Neutrophil (primary cell): ENCODE data around the gene PCDHGA11.
"Not testable (repeated sequence)": the region's sequence is repeated elsewhere in the genome, so short reads cannot be mapped to it uniquely, and the experiment has no call there.

ENCODE experiments used
- H3K27ac ChIP-seq: fragments of 200-600 bp; sonication (generic); 2 replicates; pipeline ENCODE4 v1.5.1; 2016; ENCODE audit warnings: mild to moderate bottlenecking, moderate library complexity
- H3K27me3 ChIP-seq: fragments of 200-600 bp; sonication (generic); 2 replicates; pipeline ENCODE4 v1.6.0; 2016; ENCODE audit warnings: mild to moderate bottlenecking
- H3K36me3 ChIP-seq: fragments of 200-600 bp; sonication (generic); 2 replicates; pipeline ENCODE4 v1.5.1; 2017
- H3K4me1 ChIP-seq, 2 experiments: fragments of 200-600 bp in 1 of 2; sonication (generic) in 1 of 2; 1 replicate in 1 of 2; 2 replicates in 1 of 2; pipeline versions ENCODE4 v1.5.1 to v1.6.1; 2013 to 2016; ENCODE audit warnings: low read depth in 1 of 2, low read length in 1 of 2, mild to moderate bottlenecking in 1 of 2, moderate library complexity in 1 of 2; ENCODE audit not compliant: control insufficient read depth in 1 of 2, insufficient read depth in 1 of 2
- H3K4me3 ChIP-seq, 2 experiments: fragments of 200-600 bp in 1 of 2; sonication (generic) in 1 of 2; 1 replicate in 1 of 2; 2 replicates in 1 of 2; pipeline ENCODE4 v1.5.1; 2013 to 2016; ENCODE audit warnings: low read depth in 1 of 2, low read length in 1 of 2, mild to moderate bottlenecking in 1 of 2, moderate library complexity in 1 of 2
- H3K9me3 ChIP-seq: fragments of 200-600 bp; sonication (generic); 2 replicates; pipeline ENCODE4 v1.5.1; 2016
- CTCF ChIP-seq: fragments of 200-600 bp; sonication (generic); IDR thresholded peaks from 2 replicates; pipeline ENCODE4 v1.5.1; 2016; ENCODE audit warnings: antibody characterized with exemption

The PCDHGA11 gene

GRCh38 chr5:141398608-141399007 lies 22.2 kb upstream of the PCDHGA11 start:
- no peak overlapping the region for H3K4me3 ChIP-seq
- no peaks in the 10 kb centered on the region for H3K4me1 ChIP-seq
- no peaks in the 10 kb centered on the region for H3K36me3 ChIP-seq
- H3K27me3 ChIP-seq, result peaks cover 98% of the 10 kb centered on the region
- H3K27ac ChIP-seq, result no peak overlapping the region
- H3K9me3 ChIP-seq, result peaks cover 21% of the 10 kb centered on the region
- TF ChIP-seq CTCF, result no peak

- H3K4me1 ChIP-seq, result no peaks in the 10 kb centered on the region
- no peak overlapping the region for H3K4me3 ChIP-seq
- H3K27me3 ChIP-seq, result peaks cover 98% of the 10 kb centered on the region
- H3K36me3 ChIP-seq, result no peaks in the 10 kb centered on the region
- no peak overlapping the region for H3K27ac ChIP-seq
- no peak for TF ChIP-seq CTCF
- peaks cover 15% of the 10 kb centered on the region for H3K9me3 ChIP-seq
Measured at GRCh38 chr5:141399555-141400258, 21.1 kb upstream of the PCDHGA11 start.

GRCh38 chr5:141402553-141403243 lies 18.2 kb upstream of the PCDHGA11 start, which contains the start of gene PCDHGA9:
Gene PCDHGA9 (plus strand): TSS chr5:141402778. CDS start chr5:141402953, 175 bp downstream.
- H3K27ac ChIP-seq, result no peak within 1 kb of the TSS
- no peak for TF ChIP-seq CTCF
- peaks cover 98% of the 10 kb centered on the region for H3K27me3 ChIP-seq
- no peaks in the 10 kb centered on the region for H3K36me3 ChIP-seq
- no peak within 1 kb of the TSS for H3K4me3 ChIP-seq
- H3K4me1 ChIP-seq, result no peaks in the 10 kb centered on the region
- H3K9me3 ChIP-seq, result peaks cover 15% of the 10 kb centered on the region

- Histone ChIP-seq H3K4me3 (no peak overlapping the region), H3K4me1 (no peaks in the 10 kb centered on the region), H3K27me3 (peaks cover 100% of the 10 kb centered on the region), H3K27ac (no peak overlapping the region), H3K9me3 (peaks cover 19% of the 10 kb centered on the region), H3K36me3 (no peaks in the 10 kb centered on the region)
- TF ChIP-seq CTCF, result no peak
Measured at GRCh38 chr5:141403387-141403786, 17.5 kb upstream of the PCDHGA11 start.

GRCh38 chr5:141407790-141408505 lies 12.9 kb upstream of the PCDHGA11 start, which contains the start of gene PCDHGB6:
Gene PCDHGB6 (plus strand): TSS chr5:141408021. CDS start chr5:141408203, 182 bp downstream.
- peaks cover 100% of the 10 kb centered on the region for H3K27me3 ChIP-seq
- not testable (repeated sequence) for H3K4me1 ChIP-seq, H3K36me3 ChIP-seq, H3K27ac ChIP-seq, H3K4me3 ChIP-seq
- H3K9me3 ChIP-seq, result peaks cover 21% of the 10 kb centered on the region
